SW480 (cell line): ENCODE data around the gene GNG7.
"Not testable (repeated sequence)": the region's sequence is repeated elsewhere in the genome, so short reads cannot be mapped to it uniquely, and the experiment has no call there.

ENCODE experiments used
- DNase-seq: peaks from one replicate; pipeline ENCODE4 v3.0.0-alpha.2; 2016; ENCODE audit warnings: low spot score

The GNG7 gene

GRCh38 chr19:2550431-2551171 is 151.9 kb downstream of the GNG7 start:
- no peak for DNase-seq

GRCh38 chr19:2549701-2550191 is 152.7 kb downstream of the GNG7 start:
- DNase-seq, result peak; percentile 68

- no peak for DNase-seq
Observed at GRCh38 chr19:2548966-2549365, 153.5 kb downstream of the GNG7 start.

- DNase-seq, result no peak
Observed at GRCh38 chr19:2547721-2548120, 154.8 kb downstream of the GNG7 start.

- no peak for DNase-seq
Observed at GRCh38 chr19:2547033-2547680, 155.3 kb downstream of the GNG7 start.

- DNase-seq, result peak; percentile 53
Observed at GRCh38 chr19:2546128-2547032, 156.1 kb downstream of the GNG7 start.

GRCh38 chr19:2545416-2546127 is 156.9 kb downstream of the GNG7 start:
- DNase-seq, result not testable (repeated sequence)

- DNase-seq, result no peak
Observed at GRCh38 chr19:2544576-2545415, 157.7 kb downstream of the GNG7 start.

- peak; percentile 92 for DNase-seq
Observed at GRCh38 chr19:2543463-2544442, 158.7 kb downstream of the GNG7 start.

GRCh38 chr19:2543072-2543462 is 159.4 kb downstream of the GNG7 start:
- not testable (repeated sequence) for DNase-seq

- no peak for DNase-seq
Observed at GRCh38 chr19:2542341-2543069, 160.0 kb downstream of the GNG7 start.

- DNase-seq, result peak; percentile 94
Observed at GRCh38 chr19:2540646-2541454, 161.6 kb downstream of the GNG7 start.

GRCh38 chr19:2540251-2540645 is 162.2 kb downstream of the GNG7 start:
- DNase-seq, result no peak

- no peak for DNase-seq
Observed at GRCh38 chr19:2538096-2538757, 164.3 kb downstream of the GNG7 start.

- not testable (repeated sequence) for DNase-seq
Observed at GRCh38 chr19:2537584-2537983, 164.9 kb downstream of the GNG7 start.

GRCh38 chr19:2536461-2536860 is 166.0 kb downstream of the GNG7 start:
- DNase-seq, result no peak

- no peak for DNase-seq
Observed at GRCh38 chr19:2534423-2535013, 168.0 kb downstream of the GNG7 start.
